H4 (cell line): ENCODE measurements around the gene DENND6B. TPM values are rescaled to one million over a fixed set of nuclear protein-coding genes. Genes with fewer than 3 reads are reported as not detected.
"Not testable (repeated sequence)": the region's sequence is repeated elsewhere in the genome, so short reads cannot be mapped to it uniquely, and the experiment has no call there.

Source experiments
- DNase-seq: peaks from one replicate; pipeline ENCODE4 v3.0.0-alpha.2; 2015; ENCODE audit warnings: low spot score
- total RNA-seq: library from RNA; depleted of rRNA; stranded (reverse); fragments of >200 nt; shearing (Covaris generic); gene quantifications from 2 replicates; pipeline ENCODE4 v1.2.3, GENCODE V29; 2014; rRNA removed

Gene DENND6B
- 0.35 and 1.3 TPM in 2 replicates for total RNA-seq

DNA sequence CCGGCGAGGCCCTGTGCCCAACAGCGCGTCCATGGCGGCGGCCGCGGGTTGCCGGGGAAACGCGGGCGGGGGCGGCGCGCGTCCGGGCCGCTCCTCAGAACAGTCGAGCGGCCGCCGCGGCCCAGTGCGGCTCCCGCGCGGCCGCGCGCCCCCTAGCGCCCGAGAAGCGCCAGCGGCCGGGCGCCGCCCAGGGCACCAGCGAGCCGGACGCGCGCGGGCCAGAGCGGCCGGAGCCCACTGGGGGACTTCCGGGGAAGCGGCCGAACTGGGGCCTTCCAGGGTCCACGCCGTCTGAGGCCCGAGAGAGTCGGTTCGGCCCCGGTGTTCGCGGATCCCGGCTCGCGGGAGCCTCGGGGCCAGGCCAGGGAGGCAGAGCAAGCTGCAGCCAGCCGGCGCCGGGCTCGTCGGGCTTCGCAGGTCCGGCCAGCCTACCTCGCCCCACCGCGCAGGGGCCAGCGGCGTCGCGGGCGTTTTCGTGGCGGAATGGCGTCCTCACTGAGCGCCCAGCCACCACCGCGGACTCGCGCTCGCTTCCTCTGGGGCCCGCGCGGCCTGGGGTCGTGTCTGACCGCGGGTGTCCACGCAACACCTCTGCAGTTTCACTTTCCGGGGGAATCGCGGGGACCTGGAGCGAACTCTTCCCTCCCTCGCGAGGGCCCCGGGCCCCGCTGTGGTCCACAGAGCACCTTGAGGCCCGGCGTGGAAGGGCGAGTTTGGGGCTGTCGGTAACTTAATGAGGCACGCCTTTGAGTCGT lies at the start of gene DENND6B:
TSS of gene DENND6B (minus strand) at position 57 of the 755 bp plus-strand sequence. CDS start at position 33, 24 bp downstream.
- DNase-seq, result peak; percentile 47

- no peak for DNase-seq
Observed at GRCh38 chr22:50376085-50376651, 49.4 kb upstream of the DENND6B start.

DNA sequence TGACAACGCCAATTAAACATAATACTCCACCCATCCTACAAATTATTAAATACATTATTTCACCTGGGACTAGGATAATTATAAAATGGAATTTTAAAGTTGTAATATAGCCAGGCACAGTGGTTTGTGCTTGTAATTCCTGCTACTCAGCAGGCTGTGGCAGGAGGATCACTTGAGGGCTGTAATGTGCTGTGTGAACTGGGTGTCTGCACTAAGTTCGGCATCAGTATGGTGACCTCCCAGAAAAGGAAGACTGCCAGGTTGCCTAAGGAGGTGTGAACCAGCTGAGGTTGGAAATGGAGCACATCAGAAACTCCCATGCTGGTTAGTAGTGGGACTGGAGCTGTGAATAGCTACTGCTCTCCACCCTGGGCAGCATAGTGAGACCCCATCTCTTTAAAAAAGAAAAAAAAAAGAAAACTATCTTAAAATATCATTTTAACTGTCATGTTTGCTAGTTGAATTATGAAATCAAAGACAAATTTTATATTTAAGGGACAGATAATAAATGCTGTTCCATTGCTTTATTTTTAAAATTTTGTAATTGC lies 44.4 kb upstream of the DENND6B start:
- DNase-seq, result no peak

DNA sequence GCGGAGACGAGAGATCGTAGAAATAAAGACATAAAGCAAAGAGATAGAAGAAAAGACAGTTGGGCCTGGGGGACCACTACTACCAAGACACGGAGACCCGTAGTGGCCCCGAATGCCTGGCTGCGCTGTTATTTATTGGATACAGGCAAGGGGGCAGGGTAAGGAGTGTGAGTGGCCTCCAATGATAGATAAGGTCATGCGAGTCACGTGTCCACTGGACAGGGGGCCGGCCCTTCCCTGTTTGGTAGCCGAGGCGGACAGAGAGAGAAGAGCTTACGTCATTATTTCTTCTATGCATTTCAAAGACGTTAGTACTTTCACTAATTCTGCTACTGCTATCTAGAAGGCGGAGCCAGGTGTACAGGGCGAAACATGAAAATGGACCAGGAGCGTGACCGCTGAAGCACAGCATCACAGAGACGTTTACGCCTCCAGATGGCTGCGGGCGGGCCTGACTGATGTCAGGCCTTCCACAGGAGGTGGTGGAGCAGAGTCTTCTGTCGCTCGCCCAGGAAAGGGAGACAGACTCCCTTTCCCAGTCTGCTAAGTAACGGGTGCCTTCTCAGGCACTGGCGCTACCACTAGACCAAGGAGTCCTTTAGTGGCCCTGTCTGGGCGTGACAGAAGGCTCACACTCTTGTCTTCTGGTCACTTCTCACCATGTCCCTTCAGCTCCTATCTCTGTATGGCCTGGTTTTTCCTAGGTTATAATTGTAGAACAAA lies 41.1 kb upstream of the DENND6B start:
- DNase-seq, result no peak

GRCh38 chr22:50363803-50364194 lies 37.0 kb upstream of the DENND6B start:
- DNase-seq, result not testable (repeated sequence)

DNA sequence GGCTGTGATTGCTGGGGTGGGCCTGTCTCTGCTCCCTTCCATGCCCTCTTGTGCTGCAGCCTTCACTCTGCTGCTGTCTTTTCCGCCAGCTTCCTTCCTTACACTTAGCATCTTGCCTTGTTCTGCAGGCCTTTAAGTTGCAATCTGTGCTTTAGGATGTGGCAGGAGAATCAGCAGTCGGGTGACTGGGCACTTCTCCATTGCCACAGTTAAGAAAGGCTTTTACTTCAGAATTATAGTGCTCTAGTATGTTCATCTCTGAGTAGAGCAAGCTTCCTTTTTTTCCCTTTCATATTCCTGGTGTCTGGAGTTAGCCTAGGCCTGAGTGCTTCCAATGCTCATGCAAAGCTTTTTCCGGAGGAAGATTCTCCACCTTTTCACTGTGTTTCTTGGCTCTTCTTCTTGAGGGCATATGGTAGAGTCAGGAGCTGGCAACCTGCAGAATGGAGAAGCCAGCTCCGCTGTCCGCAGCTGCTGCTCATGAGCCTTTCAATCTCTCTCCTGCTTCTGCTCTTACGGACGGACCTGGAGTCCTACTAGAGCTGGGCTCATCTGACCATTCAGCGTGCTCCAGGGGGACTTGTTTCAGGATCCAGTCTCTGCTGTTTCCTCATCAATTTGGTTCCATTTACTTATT lies 36.5 kb upstream of the DENND6B start:
- no peak for DNase-seq

- DNase-seq, result no peak
Observed at GRCh38 chr22:50361688-50362087, 34.9 kb upstream of the DENND6B start.

DNA sequence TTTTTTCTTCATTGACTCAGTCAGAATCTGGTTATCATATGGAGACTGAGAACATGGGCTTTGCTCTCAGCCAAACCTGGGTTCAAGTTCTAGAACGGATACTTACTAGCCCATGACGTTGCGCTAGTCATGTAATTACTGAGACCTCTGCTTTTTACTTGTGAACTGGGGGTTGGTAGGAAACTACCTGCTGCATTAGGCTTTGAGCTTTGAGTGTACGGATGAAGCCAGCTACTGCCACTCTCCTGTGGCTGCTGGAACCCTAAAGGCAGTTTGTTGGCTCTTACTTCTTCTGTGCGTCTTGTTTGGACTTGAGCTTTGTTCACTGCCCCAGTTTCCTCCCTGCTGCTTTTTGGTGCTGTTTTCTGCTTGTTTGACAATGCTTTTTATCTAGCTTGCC lies 34.4 kb upstream of the DENND6B start:
- no peak for DNase-seq

DNA sequence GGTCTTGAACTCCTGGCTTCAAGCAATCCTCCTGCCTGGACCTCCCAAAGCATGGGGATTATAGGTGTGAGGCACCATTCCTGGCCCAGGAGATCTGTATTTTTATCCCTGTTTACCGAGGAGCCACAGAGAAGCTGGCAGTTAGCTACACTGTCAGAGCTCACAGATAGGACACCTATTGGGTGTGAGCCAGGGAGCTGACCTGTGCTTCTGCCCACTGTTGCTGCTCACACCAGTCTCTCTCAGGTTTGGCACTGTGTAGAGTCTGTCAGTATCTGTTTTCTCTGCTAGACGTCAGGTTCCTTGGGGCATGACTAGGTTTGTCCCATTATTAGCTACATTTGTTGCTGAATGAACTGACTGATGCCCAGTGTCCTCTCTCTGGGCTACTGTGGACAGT lies 33.8 kb upstream of the DENND6B start:
- no peak for DNase-seq

DNA sequence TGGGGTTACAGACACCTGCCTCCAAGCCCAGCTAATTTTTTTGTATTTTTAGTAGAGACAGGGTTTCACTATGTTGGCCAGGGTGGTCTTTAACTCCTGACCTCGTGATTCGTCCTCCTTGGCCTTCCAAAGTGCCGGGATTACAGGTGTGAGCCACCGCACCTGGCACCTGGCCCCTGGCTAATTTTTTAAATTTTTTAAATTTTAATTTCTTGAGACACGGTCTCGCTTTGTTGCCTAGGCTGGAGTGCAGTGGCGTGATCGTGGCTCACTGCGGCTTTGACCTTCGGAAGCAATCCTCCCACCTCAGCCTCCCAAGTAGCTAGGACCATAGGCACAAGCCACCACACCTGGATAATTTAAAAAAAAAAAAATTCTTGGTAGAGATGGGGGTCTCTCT lies 30.9 kb upstream of the DENND6B start:
- DNase-seq, result no peak

DNA sequence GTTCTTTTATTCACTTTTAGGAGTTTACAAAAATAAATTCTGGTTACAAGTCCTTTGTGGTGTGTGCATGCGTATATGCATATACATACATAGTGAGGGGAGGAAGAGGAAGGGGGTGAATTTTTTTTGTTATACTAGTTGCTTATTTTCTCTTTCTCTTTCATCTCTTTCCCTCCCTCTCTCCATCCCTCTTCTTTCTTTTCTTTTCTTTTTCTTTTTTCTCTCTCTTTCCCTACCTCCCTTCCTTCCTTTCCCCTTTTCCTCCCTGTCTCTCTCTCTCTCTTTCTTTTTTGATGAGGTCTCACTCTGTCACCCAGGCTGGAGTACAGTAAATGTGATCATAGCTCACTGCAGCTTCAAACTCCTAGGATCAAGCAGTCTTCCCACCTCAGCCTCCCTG lies 30.4 kb upstream of the DENND6B start:
- no peak for DNase-seq

DNA sequence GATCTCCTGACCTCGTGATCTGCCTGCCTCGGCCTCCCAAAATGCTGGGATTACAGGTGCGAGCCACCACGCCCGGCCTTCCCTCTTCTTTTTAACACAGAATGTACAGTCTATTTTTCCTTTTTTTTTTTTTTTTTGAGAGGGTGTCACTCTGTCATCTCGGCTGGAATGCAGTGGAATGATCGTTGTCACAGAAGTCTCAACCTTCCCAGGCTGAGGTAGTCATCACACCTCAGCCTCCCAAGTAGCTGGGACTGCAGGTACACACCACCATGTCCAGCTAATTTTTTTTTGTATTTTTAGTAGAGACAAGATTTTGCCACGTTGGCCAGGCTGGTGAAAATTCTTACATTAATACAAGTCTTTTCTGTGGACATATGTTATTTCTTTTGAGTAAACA lies 29.4 kb upstream of the DENND6B start:
- no peak for DNase-seq

GRCh38 chr22:50348058-50348457 lies 21.2 kb upstream of the DENND6B start:
- no peak for DNase-seq

DNA sequence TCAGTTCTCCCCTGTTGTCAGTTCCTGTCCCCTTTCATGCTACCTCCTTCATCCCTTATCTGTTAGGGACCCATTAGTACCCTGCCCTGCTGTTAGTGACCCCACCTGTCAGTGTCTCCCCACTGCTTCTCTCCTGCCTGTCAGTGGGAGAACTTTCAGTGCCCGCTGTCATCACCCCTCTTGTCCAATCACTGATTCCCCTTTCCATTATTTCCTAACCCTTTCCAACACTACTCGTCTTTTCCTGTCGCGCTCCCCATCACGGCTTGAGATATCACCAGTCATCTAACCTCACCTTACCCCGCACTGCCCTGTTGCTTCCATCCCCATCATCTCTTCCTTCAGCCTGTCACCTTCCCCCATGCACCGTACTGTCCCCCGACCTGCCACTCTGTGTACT lies 20.3 kb upstream of the DENND6B start:
- no peak for DNase-seq

GRCh38 chr22:50346470-50346869 lies 19.7 kb upstream of the DENND6B start:
- no peak for DNase-seq

- DNase-seq, result no peak
Observed at GRCh38 chr22:50343541-50343935, 16.7 kb upstream of the DENND6B start.

- DNase-seq, result no peak
Observed at GRCh38 chr22:50342651-50343540, 16.1 kb upstream of the DENND6B start, which contains the start of gene PPP6R2. Gene PPP6R2 (plus strand): TSS chr22:50343327. CDS start chr22:50393909, 50,582 bp downstream.

- peak; percentile 74 for DNase-seq
Observed at GRCh38 chr22:50341977-50342650, 15.3 kb upstream of the DENND6B start.

DNA sequence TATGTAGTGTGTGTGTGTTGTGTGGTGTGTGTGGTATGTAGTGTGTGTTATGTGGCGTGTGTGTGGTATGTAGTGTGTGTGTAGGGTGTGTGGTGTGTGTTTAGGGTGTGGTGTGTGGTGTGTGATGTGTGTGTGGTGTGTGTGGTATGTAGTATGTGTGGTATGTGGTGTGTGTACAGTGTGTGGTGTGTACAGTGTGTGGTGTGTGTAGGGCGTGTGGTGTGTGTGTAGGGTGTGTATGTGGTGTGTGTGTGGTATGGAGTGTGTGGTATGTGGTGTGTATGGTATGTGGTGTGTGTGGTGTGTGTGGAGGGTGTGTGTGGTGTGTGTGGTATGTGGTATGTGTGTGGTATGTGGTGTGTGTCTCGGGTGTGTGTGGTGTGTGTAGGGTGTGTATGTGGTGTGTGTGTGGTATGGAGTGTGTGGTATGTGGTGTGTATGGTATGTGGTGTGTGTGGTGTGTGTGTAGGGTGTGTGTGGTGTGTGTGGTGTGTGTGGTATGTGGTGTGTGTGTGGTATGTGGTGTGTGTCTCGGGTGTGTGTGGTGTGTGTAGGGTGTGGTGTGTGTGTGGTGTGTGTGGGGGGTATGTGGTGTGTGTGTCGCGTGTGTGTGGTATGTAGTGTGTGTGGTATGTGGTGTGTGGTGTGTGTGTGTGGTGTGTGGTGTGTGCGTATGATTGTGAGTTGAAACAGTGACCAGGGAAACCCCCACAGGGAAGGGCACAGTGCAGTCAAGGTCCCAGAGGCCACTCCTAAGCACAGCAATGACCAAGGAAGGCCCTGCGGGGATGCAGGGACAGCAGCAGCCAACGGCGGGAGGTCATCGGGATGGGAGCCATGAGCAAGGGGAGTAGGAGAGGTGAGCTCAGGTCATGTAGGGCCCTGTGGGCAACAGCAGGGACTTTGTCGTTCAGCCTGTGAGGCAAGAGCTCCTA lies 13.4 kb upstream of the DENND6B start:
- DNase-seq, result no peak
